ENCODE data around the gene ANKRD17. TPM values are rescaled to one million over a fixed set of nuclear protein-coding genes. Genes with fewer than 3 reads are reported as not detected.
A peak's percentile ranks its signal among the peaks of the same experiment; 100 is the strongest.

Gene ANKRD17
- total and polyA plus RNA-seq, 9 of the 15 experiments (the other 6 are each of a cell fraction or from before 2014, with no cell fraction given) = 25.5 to 86.9 (median 52.2) TPM

- TF ChIP-seq, protein P1, sequence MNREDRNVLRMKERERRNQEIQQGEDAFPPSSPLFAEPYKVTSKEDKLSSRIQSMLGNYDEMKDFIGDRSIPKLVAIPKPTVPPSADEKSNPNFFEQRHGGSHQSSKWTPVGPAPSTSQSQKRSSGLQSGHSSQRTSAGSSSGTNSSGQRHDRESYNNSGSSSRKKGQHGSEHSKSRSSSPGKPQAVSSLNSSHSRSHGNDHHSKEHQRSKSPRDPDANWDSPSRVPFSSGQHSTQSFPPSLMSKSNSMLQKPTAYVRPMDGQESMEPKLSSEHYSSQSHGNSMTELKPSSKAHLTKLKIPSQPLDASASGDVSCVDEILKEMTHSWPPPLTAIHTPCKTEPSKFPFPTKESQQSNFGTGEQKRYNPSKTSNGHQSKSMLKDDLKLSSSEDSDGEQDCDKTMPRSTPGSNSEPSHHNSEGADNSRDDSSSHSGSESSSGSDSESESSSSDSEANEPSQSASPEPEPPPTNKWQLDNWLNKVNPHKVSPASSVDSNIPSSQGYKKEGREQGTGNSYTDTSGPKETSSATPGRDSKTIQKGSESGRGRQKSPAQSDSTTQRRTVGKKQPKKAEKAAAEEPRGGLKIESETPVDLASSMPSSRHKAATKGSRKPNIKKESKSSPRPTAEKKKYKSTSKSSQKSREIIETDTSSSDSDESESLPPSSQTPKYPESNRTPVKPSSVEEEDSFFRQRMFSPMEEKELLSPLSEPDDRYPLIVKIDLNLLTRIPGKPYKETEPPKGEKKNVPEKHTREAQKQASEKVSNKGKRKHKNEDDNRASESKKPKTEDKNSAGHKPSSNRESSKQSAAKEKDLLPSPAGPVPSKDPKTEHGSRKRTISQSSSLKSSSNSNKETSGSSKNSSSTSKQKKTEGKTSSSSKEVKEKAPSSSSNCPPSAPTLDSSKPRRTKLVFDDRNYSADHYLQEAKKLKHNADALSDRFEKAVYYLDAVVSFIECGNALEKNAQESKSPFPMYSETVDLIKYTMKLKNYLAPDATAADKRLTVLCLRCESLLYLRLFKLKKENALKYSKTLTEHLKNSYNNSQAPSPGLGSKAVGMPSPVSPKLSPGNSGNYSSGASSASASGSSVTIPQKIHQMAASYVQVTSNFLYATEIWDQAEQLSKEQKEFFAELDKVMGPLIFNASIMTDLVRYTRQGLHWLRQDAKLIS (CRISPR knock-in tag; IDR thresholded peaks at IDR 0.05) = peak; percentile 71; the same call in 1 of the 2 replicates
- TF ChIP-seq ZNF311 (CRISPR knock-in tag; IDR thresholded peaks at IDR 0.05) (no peak), NONO (IDR thresholded peaks at IDR 0.05; ENCODE audit: low read depth in 2 of 2, low read length in 1 of 2) (no peak), GTF2B (IDR thresholded peaks at IDR 0.05; ENCODE audit: extremely low read depth, insufficient read length) (peak; percentile 21), ESRRA (IDR thresholded peaks at IDR 0.05; ENCODE audit: borderline replicate concordance, low read depth) (peak; percentile 61), ZBTB11 (CRISPR knock-in tag; IDR thresholded peaks at IDR 0.05) (no peak), PREB (CRISPR knock-in tag; IDR thresholded peaks at IDR 0.05) (no peak), U2AF2 (optimal IDR thresholded peaks at IDR 0.05; ENCODE audit: low read depth, low read length) (no peak)
- TF ChIP-seq, protein P2, sequence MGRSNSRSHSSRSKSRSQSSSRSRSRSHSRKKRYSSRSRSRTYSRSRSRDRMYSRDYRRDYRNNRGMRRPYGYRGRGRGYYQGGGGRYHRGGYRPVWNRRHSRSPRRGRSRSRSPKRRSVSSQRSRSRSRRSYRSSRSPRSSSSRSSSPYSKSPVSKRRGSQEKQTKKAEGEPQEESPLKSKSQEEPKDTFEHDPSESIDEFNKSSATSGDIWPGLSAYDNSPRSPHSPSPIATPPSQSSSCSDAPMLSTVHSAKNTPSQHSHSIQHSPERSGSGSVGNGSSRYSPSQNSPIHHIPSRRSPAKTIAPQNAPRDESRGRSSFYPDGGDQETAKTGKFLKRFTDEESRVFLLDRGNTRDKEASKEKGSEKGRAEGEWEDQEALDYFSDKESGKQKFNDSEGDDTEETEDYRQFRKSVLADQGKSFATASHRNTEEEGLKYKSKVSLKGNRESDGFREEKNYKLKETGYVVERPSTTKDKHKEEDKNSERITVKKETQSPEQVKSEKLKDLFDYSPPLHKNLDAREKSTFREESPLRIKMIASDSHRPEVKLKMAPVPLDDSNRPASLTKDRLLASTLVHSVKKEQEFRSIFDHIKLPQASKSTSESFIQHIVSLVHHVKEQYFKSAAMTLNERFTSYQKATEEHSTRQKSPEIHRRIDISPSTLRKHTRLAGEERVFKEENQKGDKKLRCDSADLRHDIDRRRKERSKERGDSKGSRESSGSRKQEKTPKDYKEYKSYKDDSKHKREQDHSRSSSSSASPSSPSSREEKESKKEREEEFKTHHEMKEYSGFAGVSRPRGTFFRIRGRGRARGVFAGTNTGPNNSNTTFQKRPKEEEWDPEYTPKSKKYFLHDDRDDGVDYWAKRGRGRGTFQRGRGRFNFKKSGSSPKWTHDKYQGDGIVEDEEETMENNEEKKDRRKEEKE (IDR thresholded peaks at IDR 0.05; ENCODE audit: borderline replicate concordance in 1 of 2, control insufficient read depth in 1 of 2, low read depth in 2 of 2, low read length in 1 of 2) = 0 out of 4 replicates have a peak, but pooled peaks of 1 of the 2 experiments have one; percentile 45
- TF ChIP-seq, protein P3, sequence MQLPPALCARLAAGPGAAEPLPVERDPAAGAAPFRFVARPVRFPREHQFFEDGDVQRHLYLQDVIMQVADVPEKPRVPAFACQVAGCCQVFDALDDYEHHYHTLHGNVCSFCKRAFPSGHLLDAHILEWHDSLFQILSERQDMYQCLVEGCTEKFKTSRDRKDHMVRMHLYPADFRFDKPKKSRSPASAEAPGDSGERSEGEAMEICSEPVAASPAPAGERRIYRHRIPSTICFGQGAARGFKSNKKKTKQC (CRISPR knock-in tag; IDR thresholded peaks at IDR 0.05) = no peak
Observed at GRCh38 chr4:73258686-73259570, at the start of gene ANKRD17 (continued).
